GM12892 (cell line): ENCODE measurements around the gene TSPAN9.

Source experiments
- POLR2A ChIP-seq: IDR thresholded peaks from 2 replicates; pipeline ENCODE4 v1.6.1; 2011; ENCODE audit warnings: low read depth, low read length, control low read depth
- POLR2AphosphoS5 ChIP-seq: IDR thresholded peaks from 2 replicates; pipeline ENCODE4 v1.6.1; 2011; ENCODE audit warnings: low read depth, low read length, control low read depth
- TAF1 ChIP-seq: IDR thresholded peaks from 2 replicates; pipeline ENCODE4 v1.6.1; 2011; ENCODE audit warnings: low read depth, mild to moderate bottlenecking, control low read depth, low read length, borderline replicate concordance

DNA sequence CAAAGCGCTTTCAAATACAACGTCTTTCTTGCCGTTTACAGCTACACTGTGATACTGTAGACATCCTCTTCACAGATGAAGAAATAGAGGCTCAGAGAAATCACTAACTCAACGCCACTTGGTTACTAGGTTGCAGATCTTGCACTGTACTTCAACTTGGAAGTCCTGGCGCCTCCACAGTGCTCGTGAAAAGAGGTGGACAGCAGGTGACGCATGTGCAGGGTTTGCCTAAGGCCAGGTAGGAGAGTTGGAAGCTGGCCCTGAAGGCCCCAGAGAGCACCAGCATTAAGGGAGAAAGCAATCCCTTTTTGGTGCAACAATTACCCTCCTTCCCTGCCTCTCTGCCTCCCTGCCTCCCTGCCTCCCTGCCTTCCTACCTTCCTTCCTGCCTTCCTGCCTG, 22.8 kb upstream of the TSPAN9 start:
- TF ChIP-seq POLR2A (no peak), POLR2AphosphoS5 (no peak), TAF1 (no peak)
